H54 (cell line): ENCODE data around the gene XPNPEP1.

ENCODE experiments used
- DNase-seq: peaks from one replicate; pipeline ENCODE4 v3.0.0; 2011; ENCODE audit warnings: low spot score, mixed read lengths; ENCODE audit not compliant: insufficient read length
- FAIRE-seq: peaks from 3 replicates; lab custom pipeline; 2011; peaks lifted over from hg19 to GRCh38; lab: Jason Lieb, UNC
- POLR2A ChIP-seq: IDR thresholded peaks from 2 replicates; pipeline ENCODE4 v1.6.1; 2011; ENCODE audit warnings: low read depth, mild to moderate bottlenecking, low read length

The XPNPEP1 gene

GRCh38 chr10:109959259-109960145 lies 36.2 kb upstream of the XPNPEP1 start:
- DNase-seq = no peak
- no peak for TF ChIP-seq POLR2A
- no peak for FAIRE-seq

- no peak for DNase-seq
- FAIRE-seq = no peak
- TF ChIP-seq POLR2A = no peak
Observed at GRCh38 chr10:109958059-109958458, 34.7 kb upstream of the XPNPEP1 start.

GRCh38 chr10:109957092-109957797 lies 33.9 kb upstream of the XPNPEP1 start:
- TF ChIP-seq POLR2A = no peak
- FAIRE-seq (no peak), DNase-seq (no peak)

- peak; percentile 50 for FAIRE-seq
- no peak for TF ChIP-seq POLR2A
- peak; percentile 49 for DNase-seq
Observed at GRCh38 chr10:109956454-109957091, 33.3 kb upstream of the XPNPEP1 start.

- DNase-seq (no peak), FAIRE-seq (no peak)
- no peak for TF ChIP-seq POLR2A
Observed at GRCh38 chr10:109953766-109954165, 30.5 kb upstream of the XPNPEP1 start.

GRCh38 chr10:109952526-109952925 lies 29.2 kb upstream of the XPNPEP1 start:
- no peak for TF ChIP-seq POLR2A
- no peak for DNase-seq
- FAIRE-seq = no peak

GRCh38 chr10:109947111-109947920 lies 24.0 kb upstream of the XPNPEP1 start:
- TF ChIP-seq POLR2A = no peak
- no peak for FAIRE-seq
- no peak for DNase-seq

- FAIRE-seq = no peak
- no peak for DNase-seq
- no peak for TF ChIP-seq POLR2A
Observed at GRCh38 chr10:109946680-109947079, 23.4 kb upstream of the XPNPEP1 start.

GRCh38 chr10:109945473-109946177 lies 22.3 kb upstream of the XPNPEP1 start:
- FAIRE-seq (no peak), DNase-seq (no peak)
- TF ChIP-seq POLR2A = no peak

- no peak for TF ChIP-seq POLR2A
- no peak for FAIRE-seq
- DNase-seq = no peak
Observed at GRCh38 chr10:109944613-109945012, 21.3 kb upstream of the XPNPEP1 start.

GRCh38 chr10:109941236-109941862 lies 18.0 kb upstream of the XPNPEP1 start:
- no peak for TF ChIP-seq POLR2A
- no peak for FAIRE-seq
- DNase-seq = no peak

GRCh38 chr10:109940553-109940952 lies 17.2 kb upstream of the XPNPEP1 start:
- no peak for DNase-seq

More at GRCh38 chr10:109940553-109940952, 17.2 kb upstream of the XPNPEP1 start:
- no peak for FAIRE-seq
- TF ChIP-seq POLR2A = no peak
